Suprapubic skin (tissue), 3 donors: ENCODE results near the gene MARCHF11.

ENCODE experiments used
- EP300 ChIP-seq: sonication (generic); formaldehyde crosslinking; IDR thresholded peaks from one replicate; pipeline ENCODE4 v1.6.1; 2017; ENCODE audit warnings: antibody characterized with exemption
- TF ChIP-seq, protein P1 (sequence below), 2 donors: fragments of 200-600 bp in 1 of 2; fragments of 450-650 bp in 1 of 2; sonication (generic) in 1 of 2; IDR thresholded peaks; one replicate each; pipeline ENCODE4 v1.5.1; 2016 to 2019; ENCODE audit warnings: antibody characterized with exemption in 2 of 2, mild to moderate bottlenecking in 1 of 2, moderate library complexity in 1 of 2

DNA sequence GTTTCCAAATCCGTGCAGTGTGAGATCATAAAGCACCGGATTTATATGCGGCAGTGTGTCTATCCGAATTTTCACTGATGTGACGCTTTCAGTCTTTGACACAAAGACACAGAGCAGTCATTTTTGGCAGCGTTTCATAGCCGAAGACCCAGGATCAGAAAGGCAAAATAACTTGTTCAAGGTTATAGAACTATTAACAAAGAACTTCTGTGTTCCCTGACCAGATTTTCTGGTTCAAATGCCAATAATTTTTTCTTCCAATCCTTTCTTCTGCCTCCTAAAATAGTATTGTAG, 1.1 kb upstream of the MARCHF11 start:
- TF ChIP-seq, protein P1, sequence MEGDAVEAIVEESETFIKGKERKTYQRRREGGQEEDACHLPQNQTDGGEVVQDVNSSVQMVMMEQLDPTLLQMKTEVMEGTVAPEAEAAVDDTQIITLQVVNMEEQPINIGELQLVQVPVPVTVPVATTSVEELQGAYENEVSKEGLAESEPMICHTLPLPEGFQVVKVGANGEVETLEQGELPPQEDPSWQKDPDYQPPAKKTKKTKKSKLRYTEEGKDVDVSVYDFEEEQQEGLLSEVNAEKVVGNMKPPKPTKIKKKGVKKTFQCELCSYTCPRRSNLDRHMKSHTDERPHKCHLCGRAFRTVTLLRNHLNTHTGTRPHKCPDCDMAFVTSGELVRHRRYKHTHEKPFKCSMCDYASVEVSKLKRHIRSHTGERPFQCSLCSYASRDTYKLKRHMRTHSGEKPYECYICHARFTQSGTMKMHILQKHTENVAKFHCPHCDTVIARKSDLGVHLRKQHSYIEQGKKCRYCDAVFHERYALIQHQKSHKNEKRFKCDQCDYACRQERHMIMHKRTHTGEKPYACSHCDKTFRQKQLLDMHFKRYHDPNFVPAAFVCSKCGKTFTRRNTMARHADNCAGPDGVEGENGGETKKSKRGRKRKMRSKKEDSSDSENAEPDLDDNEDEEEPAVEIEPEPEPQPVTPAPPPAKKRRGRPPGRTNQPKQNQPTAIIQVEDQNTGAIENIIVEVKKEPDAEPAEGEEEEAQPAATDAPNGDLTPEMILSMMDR (IDR thresholded peaks at IDR 0.05), result no peak
- TF ChIP-seq EP300, result no peak
